GM12872 (cell line): Measurements from ENCODE around the gene ATXN2.

ENCODE experiments used
- TF ChIP-seq, protein P1 (sequence below): IDR thresholded peaks from 3 replicates; pipeline ENCODE4 v1.5.1; 2011; ENCODE audit warnings: low read depth, mild to moderate bottlenecking, low read length, moderate library complexity; ENCODE audit not compliant: insufficient read depth

The ATXN2 gene

GRCh38 chr12:111635524-111635923 is 36.4 kb upstream of the ATXN2 start:
- TF ChIP-seq, protein P1, sequence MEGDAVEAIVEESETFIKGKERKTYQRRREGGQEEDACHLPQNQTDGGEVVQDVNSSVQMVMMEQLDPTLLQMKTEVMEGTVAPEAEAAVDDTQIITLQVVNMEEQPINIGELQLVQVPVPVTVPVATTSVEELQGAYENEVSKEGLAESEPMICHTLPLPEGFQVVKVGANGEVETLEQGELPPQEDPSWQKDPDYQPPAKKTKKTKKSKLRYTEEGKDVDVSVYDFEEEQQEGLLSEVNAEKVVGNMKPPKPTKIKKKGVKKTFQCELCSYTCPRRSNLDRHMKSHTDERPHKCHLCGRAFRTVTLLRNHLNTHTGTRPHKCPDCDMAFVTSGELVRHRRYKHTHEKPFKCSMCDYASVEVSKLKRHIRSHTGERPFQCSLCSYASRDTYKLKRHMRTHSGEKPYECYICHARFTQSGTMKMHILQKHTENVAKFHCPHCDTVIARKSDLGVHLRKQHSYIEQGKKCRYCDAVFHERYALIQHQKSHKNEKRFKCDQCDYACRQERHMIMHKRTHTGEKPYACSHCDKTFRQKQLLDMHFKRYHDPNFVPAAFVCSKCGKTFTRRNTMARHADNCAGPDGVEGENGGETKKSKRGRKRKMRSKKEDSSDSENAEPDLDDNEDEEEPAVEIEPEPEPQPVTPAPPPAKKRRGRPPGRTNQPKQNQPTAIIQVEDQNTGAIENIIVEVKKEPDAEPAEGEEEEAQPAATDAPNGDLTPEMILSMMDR, result no peak

- TF ChIP-seq, protein P1, result no peak
These were observed 29.6 kb upstream of the ATXN2 start for GRCh38 chr12:111628505-111629260.

DNA sequence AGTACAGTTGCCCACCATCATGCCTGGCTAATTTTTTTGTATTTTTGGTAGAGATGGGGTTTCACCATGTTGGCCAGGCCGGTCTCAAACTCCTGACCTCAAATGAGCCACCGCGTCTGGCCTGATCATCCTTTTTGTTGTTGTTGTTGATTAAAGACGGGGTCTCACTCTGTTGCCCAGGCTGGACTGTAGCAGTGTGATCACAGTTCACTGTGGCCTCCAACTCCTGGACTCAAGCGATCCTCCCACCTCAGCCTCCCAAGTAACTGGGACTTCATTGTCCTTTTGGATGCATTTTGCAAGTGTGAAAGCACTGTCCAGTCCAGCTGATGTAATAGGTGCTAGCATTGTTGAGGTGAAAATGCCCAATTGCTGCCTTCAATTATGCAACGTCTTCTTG is 27.1 kb upstream of the ATXN2 start:
- TF ChIP-seq, protein P1, result no peak

DNA sequence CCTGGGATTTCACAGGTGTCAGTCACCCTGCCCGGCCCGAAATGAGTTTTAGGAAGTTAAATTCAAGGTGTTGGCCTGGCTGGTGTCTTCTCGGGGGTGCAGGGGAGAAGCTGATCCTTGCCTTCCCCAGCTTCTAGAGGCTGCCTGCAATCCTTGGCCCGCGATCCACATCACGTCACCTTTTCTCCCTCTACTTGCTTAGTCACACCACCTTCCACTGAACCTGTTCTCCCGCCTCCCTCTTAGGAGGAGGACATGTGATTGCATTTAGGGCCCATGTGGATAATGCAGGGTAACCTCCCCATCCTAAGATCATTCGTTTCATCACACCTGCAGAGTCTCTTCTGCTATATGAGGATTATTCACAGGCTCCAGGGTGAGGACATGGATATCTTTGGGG is 25.4 kb upstream of the ATXN2 start:
- TF ChIP-seq, protein P1, result no peak

DNA sequence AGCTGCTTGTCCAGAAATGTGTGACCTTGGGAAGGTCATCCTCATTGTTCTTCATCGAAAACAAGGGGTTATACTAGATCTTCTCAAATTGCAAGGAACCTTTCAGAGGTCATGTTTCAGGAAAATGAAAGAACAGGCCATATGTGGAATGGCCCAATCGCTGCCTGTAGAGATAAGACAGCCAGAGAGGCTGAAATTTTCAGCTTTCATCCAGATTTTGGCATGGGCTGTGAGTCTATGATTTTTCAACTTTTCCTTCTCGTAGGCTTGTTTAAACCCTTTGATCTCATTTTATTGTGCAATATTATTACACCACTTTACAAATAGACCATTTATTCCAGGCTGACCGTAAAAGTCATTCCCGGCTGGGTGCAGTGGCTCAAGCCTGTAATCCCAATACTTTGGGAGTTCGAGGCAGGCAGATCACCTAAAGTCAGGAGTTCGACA is 17.1 kb upstream of the ATXN2 start:
- TF ChIP-seq, protein P1, result no peak

GRCh38 chr12:111607239-111607638 is 8.1 kb upstream of the ATXN2 start:
- TF ChIP-seq, protein P1, result no peak

- TF ChIP-seq, protein P1, result no peak
These were observed 7.7 kb upstream of the ATXN2 start for GRCh38 chr12:111606767-111607230.
